Activated B cell treated with CpG ODN at 0.5 μM for 24 hours (primary cell): ENCODE measurements around the gene STT3A. TPM values are rescaled to one million over a fixed set of nuclear protein-coding genes. Genes with fewer than 3 reads are reported as not detected.
"Not testable (repeated sequence)": the region's sequence is repeated elsewhere in the genome, so short reads cannot be mapped to it uniquely, and the experiment has no call there.

ENCODE experiments used
- ATAC-seq: fragments of 200-7000 bp; cut with Tn5 transposase; one replicate; pipeline ENCODE4 v1.10.0; 2021; ENCODE audit warnings: low read depth, mild to moderate bottlenecking, moderate library complexity
- CTCF ChIA-PET: fragments of 350-600 bp; sonication (Branson Sonifier 250); formaldehyde crosslinking; loops from one replicate; lab custom pipeline; 2021; ENCODE audit warnings: antibody characterized with exemption; lab: Charles Lee
- POLR2A ChIA-PET: fragments of 350-600 bp; sonication (Branson Sonifier 250); formaldehyde crosslinking; loops from one replicate; lab custom pipeline; 2021; ENCODE audit warnings: antibody characterized with exemption; lab: Charles Lee
- DNase-seq: peaks from one replicate; pipeline ENCODE4 v3.0.0; 2022
- H3K27ac Mint-ChIP-seq: one replicate; pipeline ENCODE4 v1.8.0; 2020; ENCODE audit warnings: mixed read lengths
- H3K27me3 Mint-ChIP-seq: one replicate; pipeline ENCODE4 v1.8.0; 2021; ENCODE audit warnings: mixed read lengths
- H3K36me3 Mint-ChIP-seq: one replicate; pipeline ENCODE4 v1.8.0; 2021; ENCODE audit warnings: low read depth, mixed read lengths
- H3K4me1 Mint-ChIP-seq: one replicate; pipeline ENCODE4 v1.8.0; 2021; ENCODE audit warnings: mixed read lengths
- H3K4me3 Mint-ChIP-seq: one replicate; pipeline ENCODE4 v1.8.0; 2020; ENCODE audit warnings: mild to moderate bottlenecking, mixed read lengths
- H3K9me3 Mint-ChIP-seq: one replicate; pipeline ENCODE4 v1.8.0; 2020; ENCODE audit warnings: mixed read lengths
- CTCF ChIP-seq: fragments of 200-600 bp; IDR thresholded peaks from one replicate; pipeline ENCODE4 v1.8.0; 2022; ENCODE audit warnings: antibody characterized with exemption, mild to moderate bottlenecking
- intact Hi-C: fragments of 100-400 bp; cut with micrococcal nuclease; formaldehyde crosslinking; loops from one replicate; pipeline ENCODE4 v1.15.1; 2024
- total RNA-seq: library from RNA; stranded (reverse); gene quantifications from 2 replicates; pipeline ENCODE4 v1.2.3, GENCODE V29; 2022

STT3A gene
- total RNA-seq, 1 donor from 2014 or later = 86.5 TPM

GRCh38 chr11:125572916-125573315, 19.7 kb upstream of the STT3A start:
- peaks cover 57% of the 10 kb centered on the region for H3K36me3 Mint-ChIP-seq
- no peak overlapping the region for H3K4me3 Mint-ChIP-seq
- ChIA-PET POLR2A (interaction anchor here (0.5 kb wide), 1 partner anchor 62 kb away, joined by 3 read pairs; no protein-coding TSS in a partner anchor), CTCF (no interaction called here)
- DNase-seq = no peak
- intact Hi-C loops = no loop called here
- ATAC-seq = no peak
- no peak for TF ChIP-seq CTCF
- no peak overlapping the region for H3K27ac Mint-ChIP-seq
- no peaks in the 10 kb centered on the region for H3K9me3 Mint-ChIP-seq
- no peaks in the 10 kb centered on the region for H3K27me3 Mint-ChIP-seq
- H3K4me1 Mint-ChIP-seq = peaks cover 22% of the 10 kb centered on the region

- H3K4me3 Mint-ChIP-seq, H3K27ac Mint-ChIP-seq, CTCF ChIA-PET, H3K9me3 Mint-ChIP-seq, DNase-seq, H3K27me3 Mint-ChIP-seq, intact Hi-C loops, H3K4me1 Mint-ChIP-seq, ATAC-seq: not testable (repeated sequence)
- peaks cover 78% of the 10 kb centered on the region for H3K36me3 Mint-ChIP-seq
- POLR2A ChIA-PET = interaction anchor here (1.5 kb wide), 1 partner anchor 9 kb away, joined by 10 read pairs; no protein-coding TSS in a partner anchor
Measured at GRCh38 chr11:125577181-125577580, 15.5 kb upstream of the STT3A start.

- CTCF ChIA-PET = no interaction called here
- Mint-ChIP-seq H3K9me3 (no peaks in the 10 kb centered on the region), H3K4me1 (no peaks in the 10 kb centered on the region), H3K27me3 (no peaks in the 10 kb centered on the region), H3K4me3 (no peak overlapping the region), H3K27ac (no peak overlapping the region), H3K36me3 (peaks cover 80% of the 10 kb centered on the region)
- TF ChIP-seq CTCF = no peak
- POLR2A ChIA-PET = interaction anchor here (1.5 kb wide), 1 partner anchor 11 kb away, joined by 10 read pairs; no protein-coding TSS in a partner anchor
- intact Hi-C loops = no loop called here
- DNase-seq = no peak
- no peak for ATAC-seq
Measured at GRCh38 chr11:125578783-125579182, 13.9 kb upstream of the STT3A start.

- DNase-seq (no peak), ATAC-seq (no peak)
- intact Hi-C loops = no loop called here
- Mint-ChIP-seq H3K27me3 (no peaks in the 10 kb centered on the region), H3K9me3 (no peaks in the 10 kb centered on the region), H3K27ac (no peak overlapping the region), H3K4me1 (no peaks in the 10 kb centered on the region), H3K4me3 (no peak overlapping the region), H3K36me3 (peaks cover 81% of the 10 kb centered on the region)
- CTCF ChIA-PET = no interaction called here
- POLR2A ChIA-PET = interaction anchor here (1.7 kb wide), 1 partner anchor 10 kb away, joined by 5 read pairs; no protein-coding TSS in a partner anchor
- no peak for TF ChIP-seq CTCF
Measured at GRCh38 chr11:125579811-125580210, 12.8 kb upstream of the STT3A start.

GRCh38 chr11:125583496-125583895, 9.2 kb upstream of the STT3A start:
- ChIA-PET CTCF (no interaction called here), POLR2A (interaction anchor here (3.3 kb wide), 1 partner anchor 8 kb away, joined by 10 read pairs; the partner anchor contains the start of gene STT3A)
- ATAC-seq = no peak
- DNase-seq = no peak
- Mint-ChIP-seq H3K36me3 (peaks cover 52% of the 10 kb centered on the region), H3K27ac (no peak overlapping the region), H3K9me3 (no peaks in the 10 kb centered on the region), H3K27me3 (no peaks in the 10 kb centered on the region), H3K4me1 (peaks cover 5% of the 10 kb centered on the region), H3K4me3 (no peak overlapping the region)
- no peak for TF ChIP-seq CTCF
- intact Hi-C loops = no loop called here

GRCh38 chr11:125585487-125585886, 7.2 kb upstream of the STT3A start:
- no peak overlapping the region for H3K4me3 Mint-ChIP-seq
- DNase-seq = no peak
- H3K27me3 Mint-ChIP-seq = no peaks in the 10 kb centered on the region
- no peak overlapping the region for H3K27ac Mint-ChIP-seq
- peaks cover 10% of the 10 kb centered on the region for H3K4me1 Mint-ChIP-seq
- no peaks in the 10 kb centered on the region for H3K9me3 Mint-ChIP-seq
- intact Hi-C loops = no loop called here
- no peak for ATAC-seq
- H3K36me3 Mint-ChIP-seq = peaks cover 39% of the 10 kb centered on the region
- CTCF ChIA-PET = no interaction called here
- POLR2A ChIA-PET = no interaction called here
- no peak for TF ChIP-seq CTCF
